Lung (tissue), 12 donors: ENCODE results near the gene RAB8B. TPM values are rescaled to one million over a fixed set of nuclear protein-coding genes. Genes with fewer than 3 reads are reported as not detected.
A peak's percentile ranks its signal among the peaks of the same experiment; 100 is the strongest.

Experiments
- ATAC-seq: fragments of 200-7000 bp; cut with Tn5 transposase; one replicate; pipeline ENCODE4 v1.9.1; 2020; ENCODE audit warnings: moderate number of reproducible peaks; ENCODE audit not compliant: insufficient read depth, low FRiP score
- DNase-seq, 3 donors: peaks; one replicate each; pipeline ENCODE4 v3.0.0-alpha.2; 2013 to 2017
- H3K27ac ChIP-seq, 2 donors: one replicate each; pipeline ENCODE4 v1.5.1; 2013; ENCODE audit warnings: mild to moderate bottlenecking in 2 of 2, moderate library complexity in 2 of 2, control low read depth in 1 of 2, inconsistent platforms in 1 of 2, low read depth in 1 of 2, low read length in 1 of 2
- H3K27me3 ChIP-seq, 3 donors: one replicate each; pipeline ENCODE4 v1.5.1; 2013; ENCODE audit warnings: low read length in 2 of 3; ENCODE audit not compliant: control insufficient read depth in 3 of 3, insufficient read depth in 3 of 3
- H3K36me3 ChIP-seq, 4 donors: one replicate each; pipeline ENCODE4 v1.5.1; 2013; ENCODE audit warnings: low read length in 4 of 4, mild to moderate bottlenecking in 1 of 4, moderate library complexity in 1 of 4; ENCODE audit not compliant: control insufficient read depth in 4 of 4, insufficient read depth in 4 of 4
- H3K4me1 ChIP-seq, 5 donors: one replicate each; pipeline ENCODE4 v1.5.1; 2013; ENCODE audit warnings: low read length in 5 of 5, mild to moderate bottlenecking in 2 of 5, moderate library complexity in 1 of 5; ENCODE audit not compliant: control insufficient read depth in 5 of 5, insufficient read depth in 5 of 5
- H3K4me3 ChIP-seq: one replicate; pipeline ENCODE4 v1.5.1; 2013; ENCODE audit warnings: mild to moderate bottlenecking, control low read depth, moderate library complexity
- H3K9ac ChIP-seq, 2 donors: one replicate each; pipeline ENCODE4 v1.5.1; 2013; ENCODE audit warnings: low read length in 2 of 2, control low read depth in 1 of 2; ENCODE audit not compliant: insufficient read depth in 1 of 2
- H3K9me3 ChIP-seq, 4 donors: one replicate each; pipeline ENCODE4 v1.5.1; 2013; ENCODE audit warnings: low read length in 3 of 4, mild to moderate bottlenecking in 1 of 4, moderate library complexity in 1 of 4; ENCODE audit not compliant: control insufficient read depth in 4 of 4, insufficient read depth in 3 of 4
- CTCF ChIP-seq: IDR thresholded peaks from 2 replicates; pipeline ENCODE4 v1.5.1; 2012; ENCODE audit warnings: mild to moderate bottlenecking; ENCODE audit errors: control extremely low read depth, extremely low read depth
- WGBS, 2 donors: extraction: QIAGEN DNeasy Blood & Tissue Kit; methylation state at CpG; one replicate each; pipeline ENCODE4 v1.1.7; 2013; 5-methylcytosine and 5-hydroxymethylcytosine counted together
- polyA plus RNA-seq, 2 donors: library from polyadenylated mRNA; stranded (reverse); fragments of 200-250 nt; gene quantifications; one replicate each; pipeline ENCODE4 v1.2.1, GENCODE V29; 2013
- total RNA-seq, 2 donors: library from RNA; depleted of rRNA in 1 of 2; stranded (reverse); fragments of >200 nt in 1 of 2; gene quantifications; one replicate each; pipeline ENCODE4 v1.2.1, GENCODE V29; 2014 to 2021
- donor health status: control.
- donor health status: control.
- donor health status: Bipolar disorder and iron deficiency.
- donor health status: healthy.
- donor health status: DM: yes; HTN: yes; CAD: no.

The RAB8B gene
- total and polyA plus RNA-seq, 4 donors, result 10.0 to 88.9 (median 35.7) TPM

DNA sequence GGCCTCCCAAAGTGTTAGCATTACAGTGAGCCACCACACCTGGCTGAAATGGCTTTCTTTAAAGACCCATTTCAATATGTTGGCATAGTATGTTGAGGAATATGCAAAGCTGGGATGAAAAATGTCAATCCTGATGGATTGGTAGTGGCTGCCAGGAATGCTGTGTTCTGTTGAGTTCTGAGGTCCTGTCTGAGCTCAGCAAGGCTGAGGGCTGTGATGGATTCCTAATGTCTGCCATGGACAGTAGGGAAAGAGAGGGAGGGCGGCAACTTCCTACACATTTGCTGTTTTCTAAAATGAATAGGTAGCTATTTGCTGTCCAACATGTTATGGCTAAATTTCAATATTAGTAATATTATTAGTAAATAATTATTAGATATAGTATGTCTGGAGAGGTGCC lies 8.2 kb downstream of the RAB8B start:
- Histone ChIP-seq H3K9me3 (no peaks in the 10 kb centered on the region), H3K27ac (peak overlapping the region in 1 of 2 donors; percentile 50)
- TF ChIP-seq CTCF, result no peak

GRCh38 chr15:63198371-63199250 lies 9.2 kb downstream of the RAB8B start:
- Histone ChIP-seq H3K36me3 (no peaks in the 10 kb centered on the region), H3K9me3 (no peaks in the 10 kb centered on the region), H3K9ac (peak overlapping the region in 1 of 2 donors; percentile 15), H3K27me3 (no peaks in the 10 kb centered on the region), H3K27ac (no peak overlapping the region), H3K4me3 (no peak overlapping the region), H3K4me1 (peaks cover 6 to 84% (median 28%) of the 10 kb centered on the region in 5 donors)
- no peak for TF ChIP-seq CTCF
- WGBS, 2 donors, result 29 to 48% methylated on average over 8 of the region's 8 CpGs
- DNase-seq (peak; percentile 60 to 90 (median 89)), ATAC-seq (no peak)

More for the DNA sequence above, 8.2 kb downstream of the RAB8B start:
- H3K9ac ChIP-seq, result no peak overlapping the region
- WGBS, 2 donors, result 87 to 90% methylated on average over 1 of the region's 1 CpG
- ATAC-seq (no peak), DNase-seq (peak in 1 of 3 donors; percentile 30)
- H3K4me1 ChIP-seq, result peaks cover 3 to 82% (median 28%) of the 10 kb centered on the region in 5 donors
- H3K27me3 ChIP-seq, result no peaks in the 10 kb centered on the region
- H3K36me3 ChIP-seq, result no peaks in the 10 kb centered on the region
- no peak overlapping the region for H3K4me3 ChIP-seq

DNA sequence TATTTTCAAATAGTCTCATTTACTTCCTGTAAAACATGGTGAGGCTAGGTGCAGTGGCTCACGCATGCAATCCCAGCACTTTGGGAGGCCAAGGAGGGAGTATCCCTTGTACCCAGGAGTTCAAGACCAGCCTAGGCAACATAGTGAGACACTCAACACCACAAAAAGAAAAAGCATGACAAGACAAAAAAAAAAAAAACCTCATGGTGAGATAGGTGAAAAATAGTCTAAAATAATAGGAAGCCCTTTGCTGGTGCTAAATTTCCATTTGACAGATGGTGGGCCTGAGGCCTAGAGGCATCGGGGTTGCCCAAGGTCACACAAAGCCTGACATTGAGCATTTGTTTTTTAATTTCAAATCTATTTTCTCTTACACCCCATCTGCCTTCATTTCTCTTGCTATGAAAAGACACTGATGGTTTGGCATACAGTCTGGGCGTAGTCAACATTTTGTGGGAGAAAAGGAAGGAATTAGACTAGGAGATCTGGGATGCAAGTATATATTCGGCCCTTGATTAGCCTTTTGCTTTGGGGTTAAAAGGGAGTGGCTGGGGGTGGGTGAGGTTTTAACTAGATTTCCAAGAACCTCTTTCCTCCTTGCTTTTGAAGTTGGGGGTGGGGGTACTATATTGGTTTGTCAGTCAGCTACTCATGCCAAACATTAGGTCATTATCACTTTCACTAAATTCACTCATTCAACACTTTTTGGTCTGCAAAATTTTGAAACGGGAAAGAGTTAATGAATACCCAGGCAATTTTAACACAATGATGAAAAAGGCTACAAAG lies 11.3 kb downstream of the RAB8B start:
- Histone ChIP-seq H3K9me3 (no peaks in the 10 kb centered on the region), H3K36me3 (no peaks in the 10 kb centered on the region), H3K27me3 (no peaks in the 10 kb centered on the region), H3K27ac (no peak overlapping the region), H3K4me1 (peaks cover 4 to 64% (median 17%) of the 10 kb centered on the region in 5 donors), H3K9ac (no peak overlapping the region), H3K4me3 (no peak overlapping the region)
- no peak for DNase-seq
- no peak for ATAC-seq
- 88 to 97% methylated on average over 5 of the region's 5 CpGs for WGBS, 2 donors
- no peak for TF ChIP-seq CTCF
